Aorta (tissue), 5 donors: Measurements from ENCODE around the gene ETDC. TPM values are rescaled to one million over a fixed set of nuclear protein-coding genes. Genes with fewer than 3 reads are reported as not detected.
A peak's percentile ranks its signal among the peaks of the same experiment; 100 is the strongest.

Source experiments
- ATAC-seq: fragments of 200-7000 bp; cut with Tn5 transposase; one replicate; pipeline ENCODE4 v1.9.1; 2022; ENCODE audit warnings: moderate library complexity; ENCODE audit not compliant: low FRiP score
- DNase-seq, 2 donors: peaks; one replicate each; pipeline ENCODE4 v3.0.0-alpha.2; 2020
- H3K27ac ChIP-seq, 2 donors: one replicate each; pipeline ENCODE4 v1.5.1; 2013; ENCODE audit warnings: low read length in 2 of 2, mild to moderate bottlenecking in 2 of 2, moderate library complexity in 2 of 2, control low read depth in 1 of 2, inconsistent platforms in 1 of 2, low read depth in 1 of 2
- H3K27me3 ChIP-seq, 2 donors: one replicate each; pipeline ENCODE4 v1.6.1; 2013; ENCODE audit warnings: control low read depth in 1 of 2, low read length in 1 of 2, mild to moderate bottlenecking in 1 of 2, moderate library complexity in 1 of 2; ENCODE audit not compliant: insufficient read depth in 2 of 2, control insufficient read depth in 1 of 2
- H3K36me3 ChIP-seq, 2 donors: one replicate each; pipeline ENCODE4 v1.6.1; 2013; ENCODE audit warnings: control low read depth in 1 of 2, low read length in 1 of 2, mild to moderate bottlenecking in 1 of 2; ENCODE audit not compliant: insufficient read depth in 2 of 2, control insufficient read depth in 1 of 2
- H3K4me1 ChIP-seq, 2 donors: one replicate each; pipeline ENCODE4 v1.6.1; 2013; ENCODE audit warnings: low read length in 2 of 2, control low read depth in 1 of 2, mild to moderate bottlenecking in 1 of 2, moderate library complexity in 1 of 2; ENCODE audit not compliant: insufficient read depth in 2 of 2, control insufficient read depth in 1 of 2
- H3K4me3 ChIP-seq, 2 donors: one replicate each; pipeline ENCODE4 v1.5.1; 2013; ENCODE audit warnings: low read length in 2 of 2, control low read depth in 1 of 2, mild to moderate bottlenecking in 1 of 2
- H3K9me3 ChIP-seq: one replicate; pipeline ENCODE4 v1.6.1; 2013; ENCODE audit warnings: mild to moderate bottlenecking, low read length; ENCODE audit not compliant: control insufficient read depth
- WGBS, 2 donors: extraction: QIAGEN DNeasy Blood & Tissue Kit; methylation state at CpG; one replicate each; pipeline ENCODE4 v1.1.7; 2013; 5-methylcytosine and 5-hydroxymethylcytosine counted together
- intact Hi-C, 2 donors: fragments of 100-400 bp; cut with DNase I; formaldehyde crosslinking; loops; one replicate each; pipeline versions ENCODE4 v1.14.2 to v1.15.0; 2022
- polyA plus RNA-seq, 2 donors: library from polyadenylated mRNA; stranded (reverse); fragments of 200-250 nt; gene quantifications; one replicate each; pipeline ENCODE4 v1.2.3, GENCODE V29; 2013
- total RNA-seq, 2 donors: library from RNA; stranded (reverse); fragmentation: NEBNext Ultra II Directional; extraction: Animal tissue kit (Norgen Biotek cat#: 25700); gene quantifications; one replicate each; pipeline ENCODE4 v1.2.1, GENCODE V29; 2021
- donor health status: healthy with polysubstance abuse.
- donor health status: Bipolar disorder and iron deficiency.
- donor health status: DM: no; HTN: no; CAD: no.
- donor health status: DM: no; HTN: no; CAD: no.
- donor health status: DM: yes; HTN: yes; CAD: no.

The ETDC gene
- total and polyA plus RNA-seq, 4 donors = not detected

GRCh38 chrX:135330706-135331105 lies 21.4 kb downstream of the ETDC start:
- Histone ChIP-seq H3K27me3 (no peaks in the 10 kb centered on the region), H3K4me1 (peaks cover 0 to 2% of the 10 kb centered on the region in 2 donors), H3K27ac (no peak overlapping the region), H3K9me3 (no peaks in the 10 kb centered on the region), H3K36me3 (no peaks in the 10 kb centered on the region), H3K4me3 (no peak overlapping the region)
- 28 to 42% methylated on average over 1 of the region's 1 CpG for WGBS, 2 donors
- ATAC-seq (no peak), DNase-seq (no peak)
- intact Hi-C loops = no loop called here

GRCh38 chrX:135331525-135331924 lies 22.2 kb downstream of the ETDC start:
- no peak overlapping the region for H3K27ac ChIP-seq
- H3K4me3 ChIP-seq = no peak overlapping the region
- 43 to 93% methylated on average over 2 of the region's 2 CpGs for WGBS, 2 donors
- H3K4me1 ChIP-seq = peaks cover 0 to 2% of the 10 kb centered on the region in 2 donors
- no peak for DNase-seq
- H3K27me3 ChIP-seq = no peaks in the 10 kb centered on the region
- no peaks in the 10 kb centered on the region for H3K36me3 ChIP-seq
- intact Hi-C loops = no loop called here
- no peaks in the 10 kb centered on the region for H3K9me3 ChIP-seq
- ATAC-seq = no peak

GRCh38 chrX:135340831-135341230 lies 31.6 kb downstream of the ETDC start:
- Histone ChIP-seq H3K27me3 (no peaks in the 10 kb centered on the region), H3K27ac (no peak overlapping the region), H3K4me3 (peak overlapping the region in 1 of 2 donors; percentile 59), H3K36me3 (no peaks in the 10 kb centered on the region), H3K9me3 (no peaks in the 10 kb centered on the region), H3K4me1 (peaks cover 0 to 3% of the 10 kb centered on the region in 2 donors)
- DNase-seq (no peak), ATAC-seq (no peak)
- 74 to 77% methylated on average over 2 of the region's 2 CpGs for WGBS, 2 donors
- intact Hi-C loops = no loop called here

- no peaks in the 10 kb centered on the region for H3K27me3 ChIP-seq
- intact Hi-C loops = no loop called here
- peak overlapping the region; percentile 47 to 57 for H3K4me3 ChIP-seq
- no peaks in the 10 kb centered on the region for H3K9me3 ChIP-seq
- no peaks in the 10 kb centered on the region for H3K4me1 ChIP-seq
- peak overlapping the region in 1 of 2 donors; percentile 38 for H3K27ac ChIP-seq
- ATAC-seq = peak; percentile 36
- no peaks in the 10 kb centered on the region for H3K36me3 ChIP-seq
- 1 to 32% methylated on average over 18 of the region's 18 CpGs for whole genome bisulfite sequencing, 2 donors
- peak; percentile 56 to 81 for DNase-seq
Observed at GRCh38 chrX:135345107-135345589, 35.9 kb downstream of the ETDC start.

GRCh38 chrX:135346975-135347374 lies 37.7 kb downstream of the ETDC start:
- DNase-seq (no peak), ATAC-seq (no peak)
- Histone ChIP-seq H3K4me1 (no peaks in the 10 kb centered on the region), H3K9me3 (no peaks in the 10 kb centered on the region), H3K27ac (no peak overlapping the region), H3K4me3 (no peak overlapping the region), H3K27me3 (no peaks in the 10 kb centered on the region), H3K36me3 (no peaks in the 10 kb centered on the region)
- intact Hi-C loops = no loop called here
- WGBS, 2 donors = 70 to 89% methylated on average over 6 of the region's 6 CpGs

- Histone ChIP-seq H3K27me3 (no peaks in the 10 kb centered on the region), H3K27ac (no peak overlapping the region), H3K36me3 (no peaks in the 10 kb centered on the region), H3K4me1 (no peaks in the 10 kb centered on the region), H3K4me3 (no peak overlapping the region), H3K9me3 (no peaks in the 10 kb centered on the region)
- DNase-seq (no peak), ATAC-seq (no peak)
- intact Hi-C loops = no loop called here
Observed at GRCh38 chrX:135347381-135348016, 38.2 kb downstream of the ETDC start.

GRCh38 chrX:135354288-135354687 lies 45.0 kb downstream of the ETDC start:
- no peak overlapping the region for H3K27ac ChIP-seq
- intact Hi-C loops = no loop called here
- H3K4me3 ChIP-seq = no peak overlapping the region
- DNase-seq = no peak
- H3K27me3 ChIP-seq = no peaks in the 10 kb centered on the region
- H3K9me3 ChIP-seq = no peaks in the 10 kb centered on the region
- no peaks in the 10 kb centered on the region for H3K36me3 ChIP-seq
- H3K4me1 ChIP-seq = no peaks in the 10 kb centered on the region
- ATAC-seq = no peak

Other genes with a start within 250 kb of the ETDC start
- gene SMIM10L2B, start 210.8 kb upstream of the ETDC start, total RNA-seq = 1 to 10 TPM; 3.2 to 3.4 TPM
- 1 to 10 TPM in 1 of 2 donors, under 1 TPM in 1; 0.75 to 2.0 TPM for gene SMIM10L2B, start 210.8 kb upstream of the ETDC start, polyA plus RNA-seq
- not detected for gene ETDB, start 189.0 kb upstream of the ETDC start, total RNA-seq
- not detected for gene ETDB, start 189.0 kb upstream of the ETDC start, polyA plus RNA-seq
- not detected for gene CT55, start 138.1 kb upstream of the ETDC start, total RNA-seq
- gene CT55, start 138.1 kb upstream of the ETDC start, polyA plus RNA-seq = not detected
- gene ETDA, start 57.4 kb upstream of the ETDC start, total RNA-seq = not detected
- gene ETDA, start 57.4 kb upstream of the ETDC start, polyA plus RNA-seq = not detected
- gene ZNF75D, start 34.6 kb downstream of the ETDC start, total RNA-seq = 10 to 100 TPM in 1 of 2 donors, 1 to 10 TPM in 1; 7.3 to 10.9 TPM
- gene ZNF75D, start 34.6 kb downstream of the ETDC start, polyA plus RNA-seq = 10 to 100 TPM in 1 of 2 donors, 1 to 10 TPM in 1; 4.1 to 10.2 TPM
- gene ZNF449, start 35.3 kb downstream of the ETDC start, total RNA-seq = 10 to 100 TPM; 13.6 to 19.6 TPM
- 1 to 10 TPM; 2.6 to 8.6 TPM for gene ZNF449, start 35.3 kb downstream of the ETDC start, polyA plus RNA-seq
- gene SMIM10L2A, start 112.5 kb downstream of the ETDC start, total RNA-seq = 1 to 10 TPM in 1 of 2 donors, under 1 TPM in 1; 0.42 to 1.0 TPM
- under 1 TPM in 1 of 2 donors, not detected in 1; 0.41 TPM for gene SMIM10L2A, start 112.5 kb downstream of the ETDC start, polyA plus RNA-seq
- gene INTS6L, start 211.2 kb downstream of the ETDC start, total RNA-seq = 10 to 100 TPM; 10.3 to 15.6 TPM
- 10 to 100 TPM in 1 of 2 donors, 1 to 10 TPM in 1; 1.4 to 15.2 TPM for gene INTS6L, start 211.2 kb downstream of the ETDC start, polyA plus RNA-seq